A549 (cell line): ENCODE data around the gene NBEAL2.

Experiments
- EP300 ChIP-seq, 2 experiments: fragments of >200 bp; sonication (Bioruptor Twin); formaldehyde crosslinking; IDR thresholded peaks; 2 replicates in 1 of 2; 3 replicates in 1 of 2; pipeline ENCODE4 v1.6.1; 2016 to 2017
- GATA3 ChIP-seq: IDR thresholded peaks from 2 replicates; pipeline ENCODE4 v1.6.1; 2012; ENCODE audit warnings: borderline replicate concordance
- POLR2A ChIP-seq: IDR thresholded peaks from 2 replicates; pipeline ENCODE4 v1.6.1; 2012; ENCODE audit warnings: mild to moderate bottlenecking, low read length
- TF ChIP-seq, protein P1 (sequence below): fragments of >200 bp; sonication (Bioruptor Twin); formaldehyde crosslinking; IDR thresholded peaks from 3 replicates; pipeline ENCODE4 v1.5.1; 2016
- TF ChIP-seq, protein P2 (sequence below): fragments of 150-350 bp; IDR thresholded peaks from 2 replicates; pipeline ENCODE4 v1.6.1; 2014; ENCODE audit warnings: low read depth, mild to moderate bottlenecking, low read length
- TF ChIP-seq, protein P3 (sequence below): fragments of 200-600 bp; sonication (generic); IDR thresholded peaks from 2 replicates; pipeline ENCODE4 v1.6.1; 2016; ENCODE audit warnings: antibody characterized with exemption, mild to moderate bottlenecking, moderate library complexity
- TF ChIP-seq, protein P4 (sequence below): fragments of 450-650 bp; IDR thresholded peaks from 2 replicates; pipeline ENCODE4 v1.6.1; 2014; ENCODE audit warnings: antibody characterized with exemption

DNA sequence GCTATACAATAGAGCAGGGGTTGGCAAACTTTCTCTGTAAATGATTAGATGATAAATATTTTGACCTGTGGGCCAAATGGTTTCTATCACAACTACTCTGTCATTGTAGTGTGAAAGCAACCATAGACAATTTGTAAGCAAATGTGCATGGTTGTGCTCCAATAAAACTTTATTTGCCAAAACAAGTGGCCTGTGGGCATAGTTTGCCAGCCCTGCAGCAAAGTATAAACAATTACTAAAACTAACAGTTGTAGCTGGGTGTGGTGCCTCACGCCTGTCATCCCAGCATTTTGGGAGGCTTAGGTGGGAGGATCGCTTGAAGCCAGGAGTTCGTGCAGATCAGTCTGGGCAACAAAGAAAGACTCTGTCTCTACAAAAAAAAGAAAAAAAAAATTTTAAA is 61.6 kb downstream of the NBEAL2 start:
- TF ChIP-seq POLR2A, result no peak
- TF ChIP-seq, protein P1, sequence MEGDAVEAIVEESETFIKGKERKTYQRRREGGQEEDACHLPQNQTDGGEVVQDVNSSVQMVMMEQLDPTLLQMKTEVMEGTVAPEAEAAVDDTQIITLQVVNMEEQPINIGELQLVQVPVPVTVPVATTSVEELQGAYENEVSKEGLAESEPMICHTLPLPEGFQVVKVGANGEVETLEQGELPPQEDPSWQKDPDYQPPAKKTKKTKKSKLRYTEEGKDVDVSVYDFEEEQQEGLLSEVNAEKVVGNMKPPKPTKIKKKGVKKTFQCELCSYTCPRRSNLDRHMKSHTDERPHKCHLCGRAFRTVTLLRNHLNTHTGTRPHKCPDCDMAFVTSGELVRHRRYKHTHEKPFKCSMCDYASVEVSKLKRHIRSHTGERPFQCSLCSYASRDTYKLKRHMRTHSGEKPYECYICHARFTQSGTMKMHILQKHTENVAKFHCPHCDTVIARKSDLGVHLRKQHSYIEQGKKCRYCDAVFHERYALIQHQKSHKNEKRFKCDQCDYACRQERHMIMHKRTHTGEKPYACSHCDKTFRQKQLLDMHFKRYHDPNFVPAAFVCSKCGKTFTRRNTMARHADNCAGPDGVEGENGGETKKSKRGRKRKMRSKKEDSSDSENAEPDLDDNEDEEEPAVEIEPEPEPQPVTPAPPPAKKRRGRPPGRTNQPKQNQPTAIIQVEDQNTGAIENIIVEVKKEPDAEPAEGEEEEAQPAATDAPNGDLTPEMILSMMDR, result no peak
- TF ChIP-seq, protein P2, sequence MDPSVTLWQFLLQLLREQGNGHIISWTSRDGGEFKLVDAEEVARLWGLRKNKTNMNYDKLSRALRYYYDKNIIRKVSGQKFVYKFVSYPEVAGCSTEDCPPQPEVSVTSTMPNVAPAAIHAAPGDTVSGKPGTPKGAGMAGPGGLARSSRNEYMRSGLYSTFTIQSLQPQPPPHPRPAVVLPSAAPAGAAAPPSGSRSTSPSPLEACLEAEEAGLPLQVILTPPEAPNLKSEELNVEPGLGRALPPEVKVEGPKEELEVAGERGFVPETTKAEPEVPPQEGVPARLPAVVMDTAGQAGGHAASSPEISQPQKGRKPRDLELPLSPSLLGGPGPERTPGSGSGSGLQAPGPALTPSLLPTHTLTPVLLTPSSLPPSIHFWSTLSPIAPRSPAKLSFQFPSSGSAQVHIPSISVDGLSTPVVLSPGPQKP, result no peak
- TF ChIP-seq, protein P3, sequence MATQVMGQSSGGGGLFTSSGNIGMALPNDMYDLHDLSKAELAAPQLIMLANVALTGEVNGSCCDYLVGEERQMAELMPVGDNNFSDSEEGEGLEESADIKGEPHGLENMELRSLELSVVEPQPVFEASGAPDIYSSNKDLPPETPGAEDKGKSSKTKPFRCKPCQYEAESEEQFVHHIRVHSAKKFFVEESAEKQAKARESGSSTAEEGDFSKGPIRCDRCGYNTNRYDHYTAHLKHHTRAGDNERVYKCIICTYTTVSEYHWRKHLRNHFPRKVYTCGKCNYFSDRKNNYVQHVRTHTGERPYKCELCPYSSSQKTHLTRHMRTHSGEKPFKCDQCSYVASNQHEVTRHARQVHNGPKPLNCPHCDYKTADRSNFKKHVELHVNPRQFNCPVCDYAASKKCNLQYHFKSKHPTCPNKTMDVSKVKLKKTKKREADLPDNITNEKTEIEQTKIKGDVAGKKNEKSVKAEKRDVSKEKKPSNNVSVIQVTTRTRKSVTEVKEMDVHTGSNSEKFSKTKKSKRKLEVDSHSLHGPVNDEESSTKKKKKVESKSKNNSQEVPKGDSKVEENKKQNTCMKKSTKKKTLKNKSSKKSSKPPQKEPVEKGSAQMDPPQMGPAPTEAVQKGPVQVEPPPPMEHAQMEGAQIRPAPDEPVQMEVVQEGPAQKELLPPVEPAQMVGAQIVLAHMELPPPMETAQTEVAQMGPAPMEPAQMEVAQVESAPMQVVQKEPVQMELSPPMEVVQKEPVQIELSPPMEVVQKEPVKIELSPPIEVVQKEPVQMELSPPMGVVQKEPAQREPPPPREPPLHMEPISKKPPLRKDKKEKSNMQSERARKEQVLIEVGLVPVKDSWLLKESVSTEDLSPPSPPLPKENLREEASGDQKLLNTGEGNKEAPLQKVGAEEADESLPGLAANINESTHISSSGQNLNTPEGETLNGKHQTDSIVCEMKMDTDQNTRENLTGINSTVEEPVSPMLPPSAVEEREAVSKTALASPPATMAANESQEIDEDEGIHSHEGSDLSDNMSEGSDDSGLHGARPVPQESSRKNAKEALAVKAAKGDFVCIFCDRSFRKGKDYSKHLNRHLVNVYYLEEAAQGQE, result no peak
- TF ChIP-seq GATA3, result no peak
- TF ChIP-seq, protein P4, sequence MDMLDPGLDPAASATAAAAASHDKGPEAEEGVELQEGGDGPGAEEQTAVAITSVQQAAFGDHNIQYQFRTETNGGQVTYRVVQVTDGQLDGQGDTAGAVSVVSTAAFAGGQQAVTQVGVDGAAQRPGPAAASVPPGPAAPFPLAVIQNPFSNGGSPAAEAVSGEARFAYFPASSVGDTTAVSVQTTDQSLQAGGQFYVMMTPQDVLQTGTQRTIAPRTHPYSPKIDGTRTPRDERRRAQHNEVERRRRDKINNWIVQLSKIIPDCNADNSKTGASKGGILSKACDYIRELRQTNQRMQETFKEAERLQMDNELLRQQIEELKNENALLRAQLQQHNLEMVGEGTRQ, result no peak
- no peak for TF ChIP-seq EP300 (IDR thresholded peaks at IDR 0.05)
